Right hindlimb (tissue), 1 donor: ENCODE measurements around the gene KCNJ15.

Experiments
- DNase-seq: peaks from one replicate; pipeline ENCODE4 v3.0.0-alpha.2; 2018

KCNJ15 gene

GRCh38 chr21:38300141-38300578 is 43.4 kb downstream of the KCNJ15 start:
- no peak for DNase-seq

GRCh38 chr21:38301321-38302214 is 44.8 kb downstream of the KCNJ15 start:
- no peak for DNase-seq

- DNase-seq, result no peak
Measured at GRCh38 chr21:38303300-38303699, 46.5 kb downstream of the KCNJ15 start.

GRCh38 chr21:38306433-38307141 is 49.8 kb downstream of the KCNJ15 start:
- DNase-seq, result no peak

- DNase-seq, result no peak
Measured at GRCh38 chr21:38307771-38308531, 51.2 kb downstream of the KCNJ15 start.

GRCh38 chr21:38308532-38309119 is 51.8 kb downstream of the KCNJ15 start:
- no peak for DNase-seq

- DNase-seq, result no peak
Measured at GRCh38 chr21:38310646-38311485, 54.1 kb downstream of the KCNJ15 start.

GRCh38 chr21:38311765-38312164 is 55.0 kb downstream of the KCNJ15 start:
- DNase-seq, result no peak

GRCh38 chr21:38312822-38313221 is 56.0 kb downstream of the KCNJ15 start:
- DNase-seq, result no peak

- no peak for DNase-seq
Measured at GRCh38 chr21:38314558-38314957, 57.8 kb downstream of the KCNJ15 start.

GRCh38 chr21:38315122-38315521 is 58.3 kb downstream of the KCNJ15 start:
- no peak for DNase-seq

GRCh38 chr21:38319781-38320180 is 63.0 kb downstream of the KCNJ15 start:
- DNase-seq, result no peak

GRCh38 chr21:38321568-38321967 is 64.8 kb downstream of the KCNJ15 start:
- DNase-seq, result no peak

GRCh38 chr21:38322311-38322950 is 65.6 kb downstream of the KCNJ15 start:
- DNase-seq, result no peak

- DNase-seq, result peak; percentile 43
Measured at GRCh38 chr21:38323721-38324531, 67.1 kb downstream of the KCNJ15 start.

GRCh38 chr21:38325216-38325615 is 68.4 kb downstream of the KCNJ15 start:
- DNase-seq, result no peak

- no peak for DNase-seq
Measured at GRCh38 chr21:38325731-38326420, 69.1 kb downstream of the KCNJ15 start.

- no peak for DNase-seq
Measured at GRCh38 chr21:38326429-38326828, 69.6 kb downstream of the KCNJ15 start.

- DNase-seq, result no peak
Measured at GRCh38 chr21:38326899-38327298, 70.1 kb downstream of the KCNJ15 start.

- DNase-seq, result no peak
Measured at GRCh38 chr21:38327984-38328383, 71.2 kb downstream of the KCNJ15 start.
